SK-N-SH treated with all-trans-retinoic acid at 6 μM for 48 hours (cell line): ENCODE results near the gene HTT-AS.
A peak's percentile ranks its signal among the peaks of the same experiment; 100 is the strongest.

Experiments
- ATAC-seq: fragments of 200-7000 bp; cut with Tn5 transposase; 3 replicates; pipeline ENCODE4 v1.9.1; 2020; ENCODE audit warnings: mild to moderate bottlenecking, moderate library complexity
- ARNTL ChIP-seq: fragments of 450-650 bp; formaldehyde crosslinking; IDR thresholded peaks from 2 replicates; pipeline ENCODE4 v1.5.0; 2020; ENCODE audit warnings: low read depth, mild to moderate bottlenecking, moderate library complexity, borderline replicate concordance
- BACH2 ChIP-seq: fragments of 250-450 bp; sonication (Bioruptor Pico); IDR thresholded peaks from 2 replicates; pipeline ENCODE4 v1.9.0; 2021; ENCODE audit warnings: mild to moderate bottlenecking, borderline replicate concordance
- CSDC2 ChIP-seq: fragments of 250-450 bp; sonication (Bioruptor Pico); IDR thresholded peaks from 2 replicates; pipeline ENCODE4 v1.5.0; 2020; ENCODE audit warnings: mild to moderate bottlenecking, moderate library complexity
- ESRRG ChIP-seq: fragments of 250-450 bp; sonication (Bioruptor Pico); IDR thresholded peaks from 2 replicates; pipeline ENCODE4 v1.6.1; 2021; ENCODE audit warnings: mild to moderate bottlenecking
- ISL1 ChIP-seq: fragments of 250-450 bp; sonication (Bioruptor Pico); IDR thresholded peaks from 2 replicates; pipeline ENCODE4 v2.1.2; 2022; ENCODE audit warnings: mild to moderate bottlenecking, moderate library complexity
- OSR1 ChIP-seq: fragments of 250-450 bp; sonication (Bioruptor Pico); IDR thresholded peaks from 2 replicates; pipeline ENCODE4 v1.8.0; 2022; ENCODE audit warnings: moderate library complexity, mild to moderate bottlenecking, inconsistent platforms
- PPARA ChIP-seq: fragments of 250-450 bp; sonication (Bioruptor Pico); IDR thresholded peaks from 2 replicates; pipeline ENCODE4 v1.5.0; 2020; ENCODE audit warnings: mild to moderate bottlenecking, borderline replicate concordance
- RARB ChIP-seq: fragments of 250-450 bp; sonication (Bioruptor Pico); IDR thresholded peaks from 2 replicates; pipeline ENCODE4 v1.8.0; 2021; ENCODE audit warnings: mild to moderate bottlenecking, moderate library complexity
- SNAI2 ChIP-seq: fragments of 250-450 bp; sonication (Bioruptor Pico); IDR thresholded peaks from 2 replicates; pipeline ENCODE4 v1.5.0; 2020; ENCODE audit warnings: mild to moderate bottlenecking, moderate library complexity
- TCF4 ChIP-seq: fragments of 250-450 bp; sonication (Bioruptor Pico); IDR thresholded peaks from 2 replicates; pipeline ENCODE4 v1.8.0; 2021; ENCODE audit warnings: mild to moderate bottlenecking, moderate library complexity, borderline replicate concordance
- TOX ChIP-seq: fragments of 250-450 bp; sonication (Bioruptor Pico); IDR thresholded peaks from 2 replicates; pipeline ENCODE4 v1.8.0; 2021; ENCODE audit warnings: mild to moderate bottlenecking, moderate library complexity, borderline replicate concordance
- ZC3H10 ChIP-seq: fragments of 250-450 bp; sonication (Bioruptor Pico); IDR thresholded peaks from 2 replicates; pipeline ENCODE4 v1.5.1; 2021; ENCODE audit warnings: mild to moderate bottlenecking, moderate library complexity
- ZFP30 ChIP-seq: fragments of 450-650 bp; formaldehyde crosslinking; IDR thresholded peaks from 2 replicates; pipeline ENCODE4 v1.5.0; 2022; ENCODE audit warnings: mild to moderate bottlenecking, moderate library complexity
- ZNF565 ChIP-seq: fragments of 450-650 bp; formaldehyde crosslinking; conservative IDR thresholded peaks from 2 replicates; pipeline ENCODE4 v1.5.0; 2020; ENCODE audit warnings: low read depth, mild to moderate bottlenecking, moderate library complexity
- ZNF8 ChIP-seq: fragments of 450-650 bp; formaldehyde crosslinking; IDR thresholded peaks from 2 replicates; pipeline ENCODE4 v1.5.0; 2020; ENCODE audit warnings: mild to moderate bottlenecking, moderate library complexity
- TF ChIP-seq, protein P1 (sequence below): fragments of 250-450 bp; sonication (Bioruptor Pico); IDR thresholded peaks from 2 replicates; pipeline ENCODE4 v1.5.1; 2021; ENCODE audit warnings: mild to moderate bottlenecking, moderate library complexity
- TF ChIP-seq, protein P2 (sequence below): fragments of 250-450 bp; sonication (Bioruptor Pico); IDR thresholded peaks from 2 replicates; pipeline ENCODE4 v1.5.1; 2020; ENCODE audit warnings: low read depth, mild to moderate bottlenecking, moderate library complexity
- TF ChIP-seq, protein P3 (sequence below): fragments of 250-450 bp; sonication (Bioruptor Pico); IDR thresholded peaks from 2 replicates; pipeline ENCODE4 v1.8.0; 2020; ENCODE audit warnings: mild to moderate bottlenecking, moderate library complexity, borderline replicate concordance
- TF ChIP-seq, protein P4 (sequence below): fragments of 250-450 bp; sonication (Bioruptor Pico); IDR thresholded peaks from 2 replicates; pipeline ENCODE4 v1.5.0; 2020; ENCODE audit warnings: mild to moderate bottlenecking, moderate library complexity
- TF ChIP-seq, protein P5 (sequence below): fragments of 250-450 bp; sonication (Bioruptor Pico); IDR thresholded peaks from 2 replicates; pipeline ENCODE4 v1.8.0; 2021; ENCODE audit warnings: low read depth, mild to moderate bottlenecking, moderate library complexity, borderline replicate concordance

HTT-AS gene

DNA sequence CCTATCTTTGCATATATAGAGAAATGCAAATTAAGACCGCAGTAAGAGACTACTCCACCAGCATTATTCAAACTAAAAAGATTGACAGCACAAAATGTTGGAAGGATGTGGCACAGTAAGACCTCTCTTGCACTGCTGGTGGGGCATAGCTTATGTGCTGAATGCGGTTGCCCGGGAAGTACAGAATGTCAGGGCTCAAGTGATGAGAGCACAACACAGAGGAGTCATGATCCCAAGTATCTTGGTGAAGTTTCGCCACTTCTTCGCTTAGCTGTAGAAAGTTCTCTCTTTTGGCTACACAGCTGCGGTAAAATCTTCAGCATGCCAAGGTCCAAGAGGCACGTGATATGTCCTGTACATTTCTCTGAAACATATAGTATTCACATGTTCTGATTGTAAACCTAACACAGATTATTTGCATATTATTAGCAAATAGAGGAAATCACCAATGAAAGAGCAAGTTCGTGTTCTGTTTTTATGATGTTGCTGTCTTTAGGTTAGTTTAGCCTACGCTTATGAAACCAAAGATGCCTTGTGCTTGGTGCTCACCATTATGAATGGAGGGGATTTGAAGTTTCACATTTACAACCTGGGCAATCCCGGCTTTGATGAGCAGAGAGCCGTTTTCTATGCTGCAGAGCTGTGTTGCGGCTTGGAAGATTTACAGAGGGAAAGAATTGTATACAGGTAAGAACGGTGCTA lies 55.0 kb downstream of the HTT-AS start:
- TF ChIP-seq SNAI2 (CRISPR knock-in tag) (no peak), ARNTL (CRISPR knock-in tag) (no peak), ZC3H10 (CRISPR knock-in tag) (no peak), BACH2 (CRISPR knock-in tag) (no peak), ZFP30 (CRISPR knock-in tag) (no peak)
- TF ChIP-seq, protein P1, sequence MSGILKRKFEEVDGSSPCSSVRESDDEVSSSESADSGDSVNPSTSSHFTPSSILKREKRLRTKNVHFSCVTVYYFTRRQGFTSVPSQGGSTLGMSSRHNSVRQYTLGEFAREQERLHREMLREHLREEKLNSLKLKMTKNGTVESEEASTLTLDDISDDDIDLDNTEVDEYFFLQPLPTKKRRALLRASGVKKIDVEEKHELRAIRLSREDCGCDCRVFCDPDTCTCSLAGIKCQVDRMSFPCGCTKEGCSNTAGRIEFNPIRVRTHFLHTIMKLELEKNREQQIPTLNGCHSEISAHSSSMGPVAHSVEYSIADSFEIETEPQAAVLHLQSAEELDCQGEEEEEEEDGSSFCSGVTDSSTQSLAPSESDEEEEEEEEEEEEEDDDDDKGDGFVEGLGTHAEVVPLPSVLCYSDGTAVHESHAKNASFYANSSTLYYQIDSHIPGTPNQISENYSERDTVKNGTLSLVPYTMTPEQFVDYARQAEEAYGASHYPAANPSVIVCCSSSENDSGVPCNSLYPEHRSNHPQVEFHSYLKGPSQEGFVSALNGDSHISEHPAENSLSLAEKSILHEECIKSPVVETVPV (CRISPR knock-in tag): no peak
- TF ChIP-seq, protein P2, sequence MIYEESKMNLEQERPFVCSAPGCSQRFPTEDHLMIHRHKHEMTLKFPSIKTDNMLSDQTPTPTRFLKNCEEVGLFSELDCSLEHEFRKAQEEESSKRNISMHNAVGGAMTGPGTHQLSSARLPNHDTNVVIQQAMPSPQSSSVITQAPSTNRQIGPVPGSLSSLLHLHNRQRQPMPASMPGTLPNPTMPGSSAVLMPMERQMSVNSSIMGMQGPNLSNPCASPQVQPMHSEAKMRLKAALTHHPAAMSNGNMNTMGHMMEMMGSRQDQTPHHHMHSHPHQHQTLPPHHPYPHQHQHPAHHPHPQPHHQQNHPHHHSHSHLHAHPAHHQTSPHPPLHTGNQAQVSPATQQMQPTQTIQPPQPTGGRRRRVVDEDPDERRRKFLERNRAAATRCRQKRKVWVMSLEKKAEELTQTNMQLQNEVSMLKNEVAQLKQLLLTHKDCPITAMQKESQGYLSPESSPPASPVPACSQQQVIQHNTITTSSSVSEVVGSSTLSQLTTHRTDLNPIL: no peak
- TF ChIP-seq, protein P3, sequence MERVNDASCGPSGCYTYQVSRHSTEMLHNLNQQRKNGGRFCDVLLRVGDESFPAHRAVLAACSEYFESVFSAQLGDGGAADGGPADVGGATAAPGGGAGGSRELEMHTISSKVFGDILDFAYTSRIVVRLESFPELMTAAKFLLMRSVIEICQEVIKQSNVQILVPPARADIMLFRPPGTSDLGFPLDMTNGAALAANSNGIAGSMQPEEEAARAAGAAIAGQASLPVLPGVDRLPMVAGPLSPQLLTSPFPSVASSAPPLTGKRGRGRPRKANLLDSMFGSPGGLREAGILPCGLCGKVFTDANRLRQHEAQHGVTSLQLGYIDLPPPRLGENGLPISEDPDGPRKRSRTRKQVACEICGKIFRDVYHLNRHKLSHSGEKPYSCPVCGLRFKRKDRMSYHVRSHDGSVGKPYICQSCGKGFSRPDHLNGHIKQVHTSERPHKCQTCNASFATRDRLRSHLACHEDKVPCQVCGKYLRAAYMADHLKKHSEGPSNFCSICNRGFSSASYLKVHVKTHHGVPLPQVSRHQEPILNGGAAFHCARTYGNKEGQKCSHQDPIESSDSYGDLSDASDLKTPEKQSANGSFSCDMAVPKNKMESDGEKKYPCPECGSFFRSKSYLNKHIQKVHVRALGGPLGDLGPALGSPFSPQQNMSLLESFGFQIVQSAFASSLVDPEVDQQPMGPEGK (CRISPR knock-in tag): no peak

DNA sequence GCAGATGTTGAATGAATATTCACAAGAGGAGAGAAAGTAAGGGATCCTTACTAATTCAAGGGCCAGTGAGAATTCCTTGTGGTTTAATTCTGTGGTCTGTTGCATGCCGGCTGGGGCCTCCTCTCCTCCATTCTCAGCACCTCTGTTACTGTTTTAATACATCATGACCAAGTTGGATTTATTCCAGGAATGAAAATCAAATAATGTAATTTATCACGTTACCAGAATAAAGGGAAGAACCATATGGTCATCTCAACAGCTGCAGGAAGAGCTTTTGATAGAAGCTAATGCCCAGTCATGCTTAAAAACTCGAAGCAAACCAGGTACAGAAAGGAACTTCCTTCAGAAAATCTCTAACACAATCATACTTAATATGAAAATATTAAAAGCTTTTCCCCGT lies 56.8 kb downstream of the HTT-AS start:
- peak; percentile 26; the same call in 2 of the 3 replicates for ATAC-seq
- TF ChIP-seq TCF4 (CRISPR knock-in tag): peak; percentile 42; the same call in 1 of the 2 replicates
- no peak for TF ChIP-seq OSR1 (CRISPR knock-in tag)
- TF ChIP-seq PPARA (CRISPR knock-in tag): no peak
- TF ChIP-seq, protein P4, sequence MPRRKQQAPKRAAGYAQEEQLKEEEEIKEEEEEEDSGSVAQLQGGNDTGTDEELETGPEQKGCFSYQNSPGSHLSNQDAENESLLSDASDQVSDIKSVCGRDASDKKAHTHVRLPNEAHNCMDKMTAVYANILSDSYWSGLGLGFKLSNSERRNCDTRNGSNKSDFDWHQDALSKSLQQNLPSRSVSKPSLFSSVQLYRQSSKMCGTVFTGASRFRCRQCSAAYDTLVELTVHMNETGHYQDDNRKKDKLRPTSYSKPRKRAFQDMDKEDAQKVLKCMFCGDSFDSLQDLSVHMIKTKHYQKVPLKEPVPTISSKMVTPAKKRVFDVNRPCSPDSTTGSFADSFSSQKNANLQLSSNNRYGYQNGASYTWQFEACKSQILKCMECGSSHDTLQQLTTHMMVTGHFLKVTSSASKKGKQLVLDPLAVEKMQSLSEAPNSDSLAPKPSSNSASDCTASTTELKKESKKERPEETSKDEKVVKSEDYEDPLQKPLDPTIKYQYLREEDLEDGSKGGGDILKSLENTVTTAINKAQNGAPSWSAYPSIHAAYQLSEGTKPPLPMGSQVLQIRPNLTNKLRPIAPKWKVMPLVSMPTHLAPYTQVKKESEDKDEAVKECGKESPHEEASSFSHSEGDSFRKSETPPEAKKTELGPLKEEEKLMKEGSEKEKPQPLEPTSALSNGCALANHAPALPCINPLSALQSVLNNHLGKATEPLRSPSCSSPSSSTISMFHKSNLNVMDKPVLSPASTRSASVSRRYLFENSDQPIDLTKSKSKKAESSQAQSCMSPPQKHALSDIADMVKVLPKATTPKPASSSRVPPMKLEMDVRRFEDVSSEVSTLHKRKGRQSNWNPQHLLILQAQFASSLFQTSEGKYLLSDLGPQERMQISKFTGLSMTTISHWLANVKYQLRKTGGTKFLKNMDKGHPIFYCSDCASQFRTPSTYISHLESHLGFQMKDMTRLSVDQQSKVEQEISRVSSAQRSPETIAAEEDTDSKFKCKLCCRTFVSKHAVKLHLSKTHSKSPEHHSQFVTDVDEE (CRISPR knock-in tag): no peak
- TF ChIP-seq CSDC2 (CRISPR knock-in tag): no peak
- TF ChIP-seq ZNF565 (CRISPR knock-in tag): no peak
- TF ChIP-seq, protein P3 (CRISPR knock-in tag): no peak
- no peak for TF ChIP-seq ISL1 (CRISPR knock-in tag)

More for the DNA sequence above, 55.0 kb downstream of the HTT-AS start:
- ATAC-seq: no peak

DNA sequence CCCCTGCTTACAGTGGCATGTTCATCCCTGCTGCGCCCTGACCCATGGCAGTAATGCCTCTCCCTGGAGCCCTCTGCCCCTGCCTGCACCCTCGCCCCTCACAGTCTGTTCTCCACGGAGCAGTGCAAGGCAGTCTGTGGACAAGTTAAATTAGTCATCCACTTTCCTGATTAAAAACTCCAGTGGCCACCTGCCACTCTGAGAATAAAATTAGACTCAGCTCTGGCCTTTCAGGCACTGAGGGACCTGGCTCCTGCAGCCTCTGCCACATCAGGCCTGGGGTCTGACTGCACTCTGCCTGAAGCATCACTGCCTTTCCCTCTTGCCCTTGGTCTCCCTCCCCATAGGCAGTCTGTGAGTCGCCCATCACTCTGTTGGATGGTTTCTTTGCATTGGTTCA lies 57.4 kb downstream of the HTT-AS start:
- peak; percentile 19; the same call in 2 of the 3 replicates for ATAC-seq
- TF ChIP-seq, protein P2: no peak
- TF ChIP-seq ZNF8 (CRISPR knock-in tag) (no peak), RARB (CRISPR knock-in tag) (no peak), PPARA (CRISPR knock-in tag) (no peak), TCF4 (CRISPR knock-in tag) (no peak), ESRRG (no peak), OSR1 (CRISPR knock-in tag) (no peak), ISL1 (CRISPR knock-in tag) (no peak), TOX (no peak), ZFP30 (CRISPR knock-in tag) (no peak), SNAI2 (CRISPR knock-in tag) (no peak)
- TF ChIP-seq, protein P4 (CRISPR knock-in tag): no peak
- TF ChIP-seq, protein P5, sequence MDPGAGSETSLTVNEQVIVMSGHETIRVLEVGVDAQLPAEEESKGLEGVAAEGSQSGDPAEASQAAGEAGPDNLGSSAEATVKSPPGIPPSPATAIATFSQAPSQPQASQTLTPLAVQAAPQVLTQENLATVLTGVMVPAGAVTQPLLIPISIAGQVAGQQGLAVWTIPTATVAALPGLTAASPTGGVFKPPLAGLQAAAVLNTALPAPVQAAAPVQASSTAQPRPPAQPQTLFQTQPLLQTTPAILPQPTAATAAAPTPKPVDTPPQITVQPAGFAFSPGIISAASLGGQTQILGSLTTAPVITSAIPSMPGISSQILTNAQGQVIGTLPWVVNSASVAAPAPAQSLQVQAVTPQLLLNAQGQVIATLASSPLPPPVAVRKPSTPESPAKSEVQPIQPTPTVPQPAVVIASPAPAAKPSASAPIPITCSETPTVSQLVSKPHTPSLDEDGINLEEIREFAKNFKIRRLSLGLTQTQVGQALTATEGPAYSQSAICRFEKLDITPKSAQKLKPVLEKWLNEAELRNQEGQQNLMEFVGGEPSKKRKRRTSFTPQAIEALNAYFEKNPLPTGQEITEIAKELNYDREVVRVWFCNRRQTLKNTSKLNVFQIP: no peak
